H1 (cell line): ENCODE data around the gene PRKCD. TPM values are rescaled to one million over a fixed set of nuclear protein-coding genes. Genes with fewer than 3 reads are reported as not detected.

Experiments used
- CTCF ChIA-PET: fragments of 300-600 bp; sonication (Branson Sonifier 250); formaldehyde crosslinking; loops from one replicate; lab custom pipeline; 2021; ENCODE audit not compliant: partially characterized antibody; lab: Charles Lee
- POLR2A ChIA-PET: fragments of 300-600 bp; sonication (Branson Sonifier 250); formaldehyde crosslinking; loops from one replicate; lab custom pipeline; 2021; ENCODE audit warnings: inconsistent platforms; ENCODE audit not compliant: partially characterized antibody; lab: Charles Lee
- DNase-seq, 2 experiments: peaks; one replicate each; pipeline versions ENCODE4 v3.0.0 to v3.0.0-alpha.2; 2010 to 2022; ENCODE audit warnings: low spot score in 2 of 2, low read depth in 1 of 2, mixed read lengths in 1 of 2
- FAIRE-seq: peaks from 2 replicates; lab custom pipeline; 2011; peaks lifted over from hg19 to GRCh38; lab: Jason Lieb, UNC
- H2AFZ ChIP-seq: 2 replicates; pipeline ENCODE4 v1.8.1; 2012; ENCODE audit warnings: low read length, inconsistent platforms
- H2AK5ac ChIP-seq: 2 replicates; pipeline ENCODE4 v1.6.1; 2013; ENCODE audit warnings: low read depth, low read length
- H2BK120ac ChIP-seq: replicated peaks from 2 replicates; pipeline ENCODE3; 2013; ENCODE audit warnings: low read depth, low read length, inconsistent platforms
- H2BK12ac ChIP-seq: 2 replicates; pipeline ENCODE4 v1.6.1; 2013; ENCODE audit warnings: low read depth, low read length
- H2BK15ac ChIP-seq: 2 replicates; pipeline ENCODE4 v1.6.1; 2013; ENCODE audit warnings: low read length
- H2BK20ac ChIP-seq: 2 replicates; pipeline ENCODE4 v1.6.1; 2013; ENCODE audit warnings: low read length
- H2BK5ac ChIP-seq: 2 replicates; pipeline ENCODE4 v1.6.1; 2013; ENCODE audit warnings: low read depth, low read length
- H3K14ac ChIP-seq: 2 replicates; pipeline ENCODE4 v1.6.1; 2013; ENCODE audit warnings: inconsistent platforms; ENCODE audit not compliant: insufficient read length
- H3K18ac ChIP-seq: 2 replicates; pipeline ENCODE4 v1.6.1; 2013; ENCODE audit warnings: low read length; ENCODE audit errors: extremely low read depth
- H3K23ac ChIP-seq: 2 replicates; pipeline ENCODE4 v1.6.1; 2013; ENCODE audit warnings: inconsistent platforms; ENCODE audit not compliant: insufficient read length
- H3K23me2 ChIP-seq: 2 replicates; pipeline ENCODE4 v1.6.1; 2013; ENCODE audit warnings: low read depth, low read length
- H3K27ac ChIP-seq: 2 replicates; pipeline ENCODE4 v1.6.1; 2011; ENCODE audit warnings: low read depth, low read length, inconsistent platforms
- H3K27me3 ChIP-seq, 4 experiments: replicated peaks in 1 of 4; 1 replicate in 1 of 4; 2 replicates in 3 of 4; pipeline versions ENCODE4 v1.6.1 to v1.8.1; 2011 to 2013; ENCODE audit warnings: low read length in 3 of 4, mild to moderate bottlenecking in 3 of 4, inconsistent platforms in 2 of 4, mixed read lengths in 2 of 4, moderate library complexity in 1 of 4; ENCODE audit not compliant: control insufficient read depth in 3 of 4, insufficient read depth in 3 of 4; ENCODE audit errors: extremely low read depth in 1 of 4
- H3K36me3 ChIP-seq, 4 experiments: 2 replicates each; pipeline versions ENCODE4 v1.6.1 to v1.8.1; 2011 to 2013; ENCODE audit warnings: mild to moderate bottlenecking in 4 of 4, low read length in 3 of 4, moderate library complexity in 2 of 4, control low read depth in 1 of 4, inconsistent platforms in 1 of 4; ENCODE audit not compliant: insufficient read depth in 4 of 4, control insufficient read depth in 2 of 4
- H3K4ac ChIP-seq: replicated peaks from 2 replicates; pipeline ENCODE3; 2013; ENCODE audit warnings: low read length, low read depth, mixed read lengths, inconsistent platforms; ENCODE audit not compliant: insufficient read length
- H3K4me1 ChIP-seq, 4 experiments: replicated peaks in 1 of 4; 1 replicate in 1 of 4; 2 replicates in 3 of 4; pipeline versions ENCODE4 v1.6.1 to v1.8.1; 2011 to 2013; ENCODE audit warnings: low read length in 3 of 4, inconsistent platforms in 2 of 4, mixed read lengths in 1 of 4; ENCODE audit not compliant: insufficient read depth in 4 of 4, control insufficient read depth in 3 of 4
- H3K4me2 ChIP-seq, 2 experiments: 2 replicates each; pipeline versions ENCODE4 v1.6.1 to v1.8.1; 2011 to 2013; ENCODE audit warnings: low read depth in 2 of 2, low read length in 2 of 2, control low read depth in 1 of 2, inconsistent platforms in 1 of 2, mild to moderate bottlenecking in 1 of 2; ENCODE audit not compliant: insufficient read depth in 1 of 2
- H3K4me3 ChIP-seq, 4 experiments: fragments of 200-600, 300-600 bp in 1 of 4; sonication (generic), shearing (Covaris generic), sonication (Bioruptor Twin) in 1 of 4; 2 replicates each; pipeline versions ENCODE4 v1.5.1 to v1.8.1; 2011 to 2016; ENCODE audit warnings: low read length in 4 of 4, low read depth in 3 of 4, control low read depth in 2 of 4, inconsistent platforms in 2 of 4, mild to moderate bottlenecking in 2 of 4, mixed read lengths in 1 of 4, moderate library complexity in 1 of 4; ENCODE audit not compliant: insufficient read depth in 2 of 4; ENCODE audit errors: extremely low read depth in 1 of 4
- H3K56ac ChIP-seq: replicated peaks from 2 replicates; pipeline ENCODE3; 2013; ENCODE audit warnings: low read depth, mild to moderate bottlenecking, mixed read lengths, low read length, inconsistent platforms; ENCODE audit not compliant: insufficient read length
- H3K79me1 ChIP-seq: 2 replicates; pipeline ENCODE4 v1.6.1; 2013; ENCODE audit warnings: low read depth, low read length, control low read depth
- H3K79me2 ChIP-seq, 2 experiments: 2 replicates each; pipeline versions ENCODE4 v1.6.1 to v1.8.1; 2012 to 2013; ENCODE audit warnings: low read length in 2 of 2, mild to moderate bottlenecking in 2 of 2, inconsistent platforms in 1 of 2; ENCODE audit not compliant: insufficient read depth in 2 of 2, control insufficient read depth in 1 of 2
- H3K9ac ChIP-seq, 4 experiments: replicated peaks in 1 of 4; 1 replicate in 1 of 4; 2 replicates in 3 of 4; pipeline versions ENCODE4 v1.6.1 to v1.8.1; 2011 to 2013; ENCODE audit warnings: low read depth in 3 of 4, low read length in 3 of 4, control low read depth in 2 of 4, mild to moderate bottlenecking in 2 of 4, moderate library complexity in 2 of 4, inconsistent platforms in 1 of 4; ENCODE audit errors: extremely low read depth in 1 of 4
- H3K9me3 ChIP-seq, 2 experiments: 2 replicates each; pipeline versions ENCODE4 v1.6.1 to v1.8.1; 2012 to 2013; ENCODE audit warnings: mild to moderate bottlenecking in 2 of 2, moderate library complexity in 2 of 2, control low read depth in 1 of 2, inconsistent platforms in 1 of 2, low read depth in 1 of 2, low read length in 1 of 2, mixed read lengths in 1 of 2; ENCODE audit not compliant: insufficient read depth in 2 of 2
- H4K20me1 ChIP-seq, 2 experiments: replicated peaks in 1 of 2; 2 replicates each; pipeline versions ENCODE3 to v1.8.1; 2011 to 2013; ENCODE audit warnings: inconsistent platforms in 2 of 2, low read length in 2 of 2, mild to moderate bottlenecking in 1 of 2; ENCODE audit not compliant: insufficient read depth in 2 of 2, control insufficient read depth in 1 of 2
- H4K5ac ChIP-seq: 2 replicates; pipeline ENCODE4 v1.6.1; 2013; ENCODE audit warnings: low read length, low read depth, mixed read lengths, inconsistent platforms; ENCODE audit not compliant: insufficient read length
- H4K8ac ChIP-seq: 2 replicates; pipeline ENCODE4 v1.8.0; 2013; ENCODE audit warnings: mild to moderate bottlenecking, moderate library complexity, low read length, inconsistent platforms; ENCODE audit not compliant: insufficient read depth; ENCODE audit errors: extremely low read depth
- H4K91ac ChIP-seq: replicated peaks from 2 replicates; pipeline ENCODE3; 2013; ENCODE audit warnings: low read length, mixed read lengths, inconsistent platforms; ENCODE audit not compliant: insufficient read length
- CHD2 ChIP-seq: IDR thresholded peaks from 2 replicates; pipeline ENCODE4 v1.6.1; 2012; ENCODE audit warnings: low read length, improper control_type of control experiment
- EZH2 ChIP-seq: fragments of 200-600 bp; sonication (generic); IDR thresholded peaks from 2 replicates; pipeline ENCODE4 v1.7.1; 2012; ENCODE audit warnings: low read depth, mild to moderate bottlenecking, moderate library complexity, low read length, inconsistent platforms; ENCODE audit not compliant: severe bottlenecking
- GTF2F1 ChIP-seq: IDR thresholded peaks from 2 replicates; pipeline ENCODE4 v1.6.1; 2012; ENCODE audit warnings: low read depth, low read length, improper control_type of control experiment, borderline replicate concordance
- MAX ChIP-seq: IDR thresholded peaks from 2 replicates; pipeline ENCODE4 v1.6.1; 2012; ENCODE audit warnings: inconsistent platforms
- POU5F1 ChIP-seq: IDR thresholded peaks from 2 replicates; pipeline ENCODE4 v1.6.1; 2011; ENCODE audit warnings: low read depth, mild to moderate bottlenecking, low read length, moderate library complexity
- SAP30 ChIP-seq: fragments of 300-600 bp; sonication (generic); IDR thresholded peaks from 2 replicates; pipeline ENCODE4 v1.7.1; 2012; ENCODE audit warnings: low read length, moderate library complexity, mild to moderate bottlenecking, inconsistent platforms; ENCODE audit not compliant: insufficient read depth, insufficient replicate concordance
- SIX5 ChIP-seq: IDR thresholded peaks from 2 replicates; pipeline ENCODE4 v1.6.1; 2011; ENCODE audit warnings: mild to moderate bottlenecking, low read depth, low read length
- SP2 ChIP-seq: IDR thresholded peaks from 2 replicates; pipeline ENCODE4 v1.6.1; 2012; ENCODE audit warnings: mild to moderate bottlenecking, low read length, inconsistent platforms
- SRF ChIP-seq: IDR thresholded peaks from 2 replicates; pipeline ENCODE4 v1.6.1; 2011; ENCODE audit warnings: mild to moderate bottlenecking, low read depth, low read length, moderate library complexity
- TCF12 ChIP-seq: IDR thresholded peaks from 2 replicates; pipeline ENCODE4 v1.6.1; 2011; ENCODE audit warnings: low read depth, mild to moderate bottlenecking, low read length
- USF2 ChIP-seq: IDR thresholded peaks from 2 replicates; pipeline ENCODE4 v1.6.1; 2011; ENCODE audit warnings: low read length, improper control_type of control experiment
- WGBS, 2 experiments: shearing (Covaris generic) in 1 of 2; methylation state at CpG; one replicate each; pipeline versions ENCODE4 v1.1.6 to v1.1.7; 2013 to 2015; ENCODE audit warnings: low lambda C conversion rate in 2 of 2, mixed read lengths in 2 of 2, inconsistent platforms in 1 of 2, low coverage in 1 of 2, missing lambda C conversion rate in 1 of 2; ENCODE audit not compliant: insufficient replicate concordance in 2 of 2, insufficient coverage in 1 of 2, insufficient read length in 1 of 2; ENCODE audit errors: extremely low coverage in 1 of 2, missing lambda C conversion rate in 1 of 2; 5-methylcytosine and 5-hydroxymethylcytosine counted together
- polyA plus RNA-seq, 7 experiments: library from polyadenylated mRNA; depleted of rRNA in 3 of 7; stranded (reverse) in 5 of 7; unstranded in 2 of 7; fragments of >200 nt in 5 of 7; fragments of 200-250 nt in 2 of 7; gene quantifications; 1 replicate in 5 of 7; 2 replicates in 1 of 7; 4 replicates in 1 of 7; pipeline versions ENCODE4 v1.2.1 to v1.2.3, GENCODE V29; 2011 to 2013; ENCODE audit warnings: missing spikeins in 2 of 7, mixed read lengths in 2 of 7
- total RNA-seq: library from RNA; stranded (reverse); fragmentation: NEBNext Ultra II Directional; extraction: Animal tissue kit (Norgen Biotek cat#: 25700); gene quantifications from 2 replicates; pipeline ENCODE4 v1.2.1, GENCODE V29; 2021

Gene PRKCD
- total and polyA plus RNA-seq, 2 of the 8 experiments (the other 6 are each of a cell fraction or from before 2014, with no cell fraction given) = 22.6 to 23.9 TPM

- Histone ChIP-seq H3K4ac (no peak overlapping the region), H3K27me3 (no peaks in the 10 kb centered on the region), H3K9me3 (no peaks in the 10 kb centered on the region), H2BK12ac (no peak overlapping the region), H2BK120ac (no peak overlapping the region), H3K27ac (no peak overlapping the region), H3K4me1 (peaks cover 4 to 24% (median 17%) of the 10 kb centered on the region in 4 experiments), H2AFZ (no peak overlapping the region), H4K20me1 (peaks cover 38 to 69% of the 10 kb centered on the region in 2 experiments), H3K4me3 (no peak overlapping the region), H2AK5ac (no peak overlapping the region), H3K23ac (no peak overlapping the region), H2BK15ac (no peak overlapping the region), H4K5ac (no peak overlapping the region), H3K18ac (no peak overlapping the region), H3K23me2 (no peaks in the 10 kb centered on the region), H3K56ac (no peak overlapping the region), H3K36me3 (peaks cover 37 to 66% (median 62%) of the 10 kb centered on the region in 4 experiments), H3K79me1 (peaks cover 28% of the 10 kb centered on the region), H4K8ac (no peak overlapping the region), H3K4me2 (no peak overlapping the region), H2BK20ac (no peak overlapping the region), H2BK5ac (no peak overlapping the region), H3K9ac (no peak overlapping the region), H4K91ac (no peak overlapping the region), H3K14ac (no peak overlapping the region), H3K79me2 (peaks cover 16 to 66% of the 10 kb centered on the region in 2 experiments; a peak in 3 of 4 replicates)
- 98% methylated on average over 5 of the region's 5 CpGs; no CpG with 5 or more reads in 1 of the 2 experiments for WGBS, 2 experiments
- DNase-seq = no peak
- no peak for FAIRE-seq
- POLR2A ChIA-PET = interaction anchor here (5.5 to 28.5 kb wide), 3 partner anchors 7 to 16 kb away, joined by 32 to 449 read pairs (median 449); partner anchors contain the start of gene TKT
- TF ChIP-seq SIX5 (no peak), GTF2F1 (no peak), USF2 (no peak), SP2 (no peak), SRF (no peak), MAX (no peak), EZH2 (no peak), SAP30 (no peak), POU5F1 (no peak), CHD2 (no peak), TCF12 (no peak)
- CTCF ChIA-PET = interaction anchor here (0.8 kb wide), 1 partner anchor 10 kb away, joined by 3 read pairs; no protein-coding TSS in a partner anchor
These were observed 78.8 kb downstream of the PRKCD start for GRCh38 chr3:53239800-53240199.
